Hepatocyte (in vitro differentiated cells): ENCODE data around the gene PRPF39.

Experiments used
- EZH2 ChIP-seq: fragments of 200-600 bp; sonication (generic); IDR thresholded peaks from 2 replicates; pipeline ENCODE4 v1.6.1; 2016; ENCODE audit warnings: antibody characterized with exemption, mild to moderate bottlenecking, borderline replicate concordance
- EZH2phosphoT487 ChIP-seq: fragments of 200-600 bp; sonication (generic); IDR thresholded peaks from one replicate; pipeline ENCODE4 v1.6.1; 2018; ENCODE audit warnings: antibody characterized with exemption, mild to moderate bottlenecking, low read depth, moderate library complexity; ENCODE audit not compliant: unreplicated experiment, severe bottlenecking
- TF ChIP-seq, protein P1 (sequence below): fragments of 200-600 bp; sonication (generic); IDR thresholded peaks from 2 replicates; pipeline ENCODE4 v1.5.1; 2016; ENCODE audit warnings: antibody characterized with exemption, mild to moderate bottlenecking; ENCODE audit not compliant: poor library complexity

DNA sequence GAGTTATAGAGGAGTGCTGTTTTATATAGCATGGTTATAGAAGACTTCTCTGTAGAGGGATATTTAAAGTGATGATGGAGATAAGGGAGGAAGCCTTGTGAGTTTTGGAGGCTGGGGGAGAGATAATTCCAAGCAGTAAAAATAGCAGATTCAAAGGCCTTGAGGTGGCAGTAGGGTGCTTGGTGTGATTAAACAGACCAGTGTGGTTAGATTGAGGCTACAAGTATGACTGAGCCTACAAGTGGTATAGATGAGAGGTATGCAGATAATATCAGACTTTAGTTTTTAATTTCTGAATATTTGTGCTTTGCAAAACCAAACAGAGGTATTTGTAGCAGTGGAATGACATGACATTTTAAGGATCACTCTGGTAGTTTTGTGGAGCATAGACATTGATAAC lies 72.2 kb downstream of the PRPF39 start:
- TF ChIP-seq, protein P1, sequence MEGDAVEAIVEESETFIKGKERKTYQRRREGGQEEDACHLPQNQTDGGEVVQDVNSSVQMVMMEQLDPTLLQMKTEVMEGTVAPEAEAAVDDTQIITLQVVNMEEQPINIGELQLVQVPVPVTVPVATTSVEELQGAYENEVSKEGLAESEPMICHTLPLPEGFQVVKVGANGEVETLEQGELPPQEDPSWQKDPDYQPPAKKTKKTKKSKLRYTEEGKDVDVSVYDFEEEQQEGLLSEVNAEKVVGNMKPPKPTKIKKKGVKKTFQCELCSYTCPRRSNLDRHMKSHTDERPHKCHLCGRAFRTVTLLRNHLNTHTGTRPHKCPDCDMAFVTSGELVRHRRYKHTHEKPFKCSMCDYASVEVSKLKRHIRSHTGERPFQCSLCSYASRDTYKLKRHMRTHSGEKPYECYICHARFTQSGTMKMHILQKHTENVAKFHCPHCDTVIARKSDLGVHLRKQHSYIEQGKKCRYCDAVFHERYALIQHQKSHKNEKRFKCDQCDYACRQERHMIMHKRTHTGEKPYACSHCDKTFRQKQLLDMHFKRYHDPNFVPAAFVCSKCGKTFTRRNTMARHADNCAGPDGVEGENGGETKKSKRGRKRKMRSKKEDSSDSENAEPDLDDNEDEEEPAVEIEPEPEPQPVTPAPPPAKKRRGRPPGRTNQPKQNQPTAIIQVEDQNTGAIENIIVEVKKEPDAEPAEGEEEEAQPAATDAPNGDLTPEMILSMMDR, result no peak
- TF ChIP-seq EZH2phosphoT487 (no peak), EZH2 (no peak)
